Activated T-cell treated with anti-CD3 and anti-CD28 coated beads, Interleukin-2, amount 50 U/mL, for 72 hours (primary cell): ENCODE measurements around the gene PAPOLA. TPM values are rescaled to one million over a fixed set of nuclear protein-coding genes. Genes with fewer than 3 reads are reported as not detected.
A peak's percentile ranks its signal among the peaks of the same experiment; 100 is the strongest.

Experiments used
- ATAC-seq, 2 donors: fragments of 150-1000 bp; cut with Tn5 transposase; replicated peaks in 1 of 2; 2 replicates each; pipeline ENCODE4 v1.10.0; 2021; ENCODE audit warnings: moderate library complexity in 2 of 2, mild to moderate bottlenecking in 1 of 2
- DNase-seq, 2 donors: peaks; one replicate each; pipeline ENCODE4 v3.0.0; 2021 to 2022; ENCODE audit warnings: mixed read lengths in 1 of 2
- H3K27ac Mint-ChIP-seq: one replicate; pipeline ENCODE4 v1.8.0; 2022; ENCODE audit warnings: mild to moderate bottlenecking, moderate library complexity, mixed read lengths
- H3K27me3 Mint-ChIP-seq: one replicate; pipeline ENCODE4 v1.8.0; 2022; ENCODE audit warnings: low read depth, mixed read lengths
- H3K36me3 Mint-ChIP-seq, 2 donors: one replicate each; pipeline ENCODE4 v1.8.0; 2022; ENCODE audit warnings: mixed read lengths in 2 of 2, mild to moderate bottlenecking in 1 of 2; ENCODE audit not compliant: insufficient read depth in 2 of 2
- H3K4me1 Mint-ChIP-seq: one replicate; pipeline ENCODE4 v1.8.0; 2022; ENCODE audit warnings: low read depth, mixed read lengths
- H3K4me3 Mint-ChIP-seq, 2 donors: one replicate each; pipeline ENCODE4 v1.8.0; 2022; ENCODE audit warnings: mild to moderate bottlenecking in 2 of 2, mixed read lengths in 2 of 2, moderate library complexity in 2 of 2
- H3K9me3 Mint-ChIP-seq, 2 donors: one replicate each; pipeline ENCODE4 v1.8.0; 2022; ENCODE audit warnings: mixed read lengths in 2 of 2
- total RNA-seq, 2 donors: library from RNA; stranded (reverse); gene quantifications; one replicate each; pipeline ENCODE4 v1.2.3, GENCODE V29; 2022

The PAPOLA gene
- total RNA-seq, 2 donors from 2014 or later, result 124 to 143 TPM

DNA sequence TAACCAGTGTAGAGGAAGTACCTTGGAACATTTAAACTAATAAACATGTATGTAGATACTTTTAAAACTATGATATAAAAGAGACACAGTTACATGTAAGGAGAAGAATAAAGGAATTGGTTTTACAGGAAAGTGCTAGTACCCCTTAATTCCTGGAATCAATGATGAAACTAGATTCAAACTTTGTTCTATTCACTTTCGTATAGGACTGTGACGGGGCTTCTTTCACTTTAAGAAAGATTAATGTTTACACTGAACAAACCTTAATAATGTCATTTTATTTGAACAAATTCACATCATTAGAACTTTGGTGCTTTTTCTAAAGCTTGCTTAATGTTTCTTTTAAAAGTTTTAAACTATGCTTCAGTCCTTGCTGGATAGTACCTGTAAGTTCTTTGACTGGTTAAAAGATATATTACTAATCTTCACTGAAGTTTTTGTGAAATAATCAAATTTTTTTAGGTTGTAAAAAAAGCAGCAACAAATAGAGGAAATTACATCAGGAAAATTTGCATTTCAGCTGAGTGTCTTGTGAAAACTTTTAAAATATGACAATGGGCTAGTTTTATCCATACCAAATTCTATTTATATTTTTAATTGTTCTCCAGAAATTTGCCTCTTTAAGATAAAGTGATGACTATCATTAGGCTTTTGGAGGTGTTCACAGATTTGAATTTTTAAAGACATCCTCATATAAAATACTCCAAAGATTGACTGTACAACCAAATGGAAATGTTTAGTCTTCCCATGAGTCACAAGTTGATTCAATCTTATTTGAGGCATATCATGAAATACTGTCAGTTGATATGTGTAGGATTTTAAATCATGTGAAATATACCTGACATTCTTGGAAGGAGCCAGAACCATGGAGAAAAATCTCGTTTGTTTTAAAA is 36.2 kb downstream of the PAPOLA start:
- Mint-ChIP-seq H3K27me3 (no peaks in the 10 kb centered on the region), H3K4me3 (peak overlapping the region; percentile 9 to 49), H3K36me3 (peaks cover 0 to 7% of the 10 kb centered on the region in 2 donors)

GRCh38 chr14:96538990-96539317 is 36.8 kb downstream of the PAPOLA start:
- ATAC-seq (no peak), DNase-seq (no peak)
- Mint-ChIP-seq H3K27me3 (no peaks in the 10 kb centered on the region), H3K36me3 (peaks cover 2 to 7% of the 10 kb centered on the region in 2 donors), H3K9me3 (no peaks in the 10 kb centered on the region), H3K27ac (peak overlapping the region; percentile 42), H3K4me1 (peaks cover 15% of the 10 kb centered on the region), H3K4me3 (no peak overlapping the region)

More for the DNA sequence above, 36.2 kb downstream of the PAPOLA start:
- DNase-seq (no peak), ATAC-seq (peak in 1 of 2 donors; percentile 43)
- H3K4me1 Mint-ChIP-seq, result peaks cover 15% of the 10 kb centered on the region
- H3K9me3 Mint-ChIP-seq, result no peaks in the 10 kb centered on the region
- H3K27ac Mint-ChIP-seq, result peak overlapping the region; percentile 96

DNA sequence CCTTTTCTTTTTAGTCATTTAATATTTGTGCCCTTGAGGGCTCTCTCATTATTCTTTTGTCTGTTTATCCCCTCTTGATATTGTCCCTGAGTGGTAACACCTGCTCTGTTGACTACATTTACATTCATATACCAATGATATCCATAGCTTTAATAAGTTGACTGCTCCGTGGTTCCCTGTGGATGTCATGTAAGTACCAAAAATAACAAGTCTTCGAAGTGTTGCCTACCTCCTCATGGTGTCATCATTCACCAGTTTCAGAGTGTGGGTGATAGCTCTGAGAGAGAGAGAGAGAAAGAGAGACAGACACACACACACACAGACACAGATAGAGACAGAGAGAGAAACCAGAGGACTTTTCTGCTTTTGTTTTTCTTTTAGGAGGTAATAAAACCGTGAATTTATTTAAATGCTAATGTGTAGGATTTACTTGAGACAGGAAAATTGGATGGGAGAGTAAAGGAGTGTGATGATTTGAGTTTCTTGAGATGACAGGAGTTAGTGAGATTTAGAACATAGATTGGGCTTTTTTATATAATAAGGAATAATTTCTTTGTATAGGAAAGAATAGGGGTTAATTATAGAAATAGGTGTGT is 52.2 kb downstream of the PAPOLA start:
- no peak for DNase-seq
- H3K4me3 Mint-ChIP-seq, result peak overlapping the region in 1 of 2 donors; percentile 56

DNA sequence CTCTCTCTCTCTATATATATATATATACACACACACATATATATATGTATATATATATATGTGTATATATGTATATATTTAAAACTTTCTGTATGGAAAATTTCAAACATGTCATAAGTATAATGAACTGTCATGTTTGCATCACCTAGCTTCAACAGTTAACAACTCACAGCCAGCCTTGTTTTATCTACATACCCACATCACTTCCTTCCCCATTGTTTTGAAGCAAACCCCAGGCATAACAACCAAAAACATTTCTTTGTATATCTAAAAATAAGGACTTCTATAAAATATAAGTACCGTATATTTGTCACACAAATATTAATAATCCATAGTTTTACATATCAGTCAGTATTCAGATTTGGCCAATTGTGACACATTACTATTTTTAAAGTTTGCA is 57.4 kb downstream of the PAPOLA start:
- H3K36me3 Mint-ChIP-seq, result peaks cover 6 to 34% of the 10 kb centered on the region in 2 donors
- no peak for ATAC-seq
- no peaks in the 10 kb centered on the region for H3K27me3 Mint-ChIP-seq
- H3K27ac Mint-ChIP-seq, result no peak overlapping the region
- peaks cover under 1% of the 10 kb centered on the region for H3K4me1 Mint-ChIP-seq
- H3K9me3 Mint-ChIP-seq, result no peaks in the 10 kb centered on the region
- no peak overlapping the region for H3K4me3 Mint-ChIP-seq
- DNase-seq, result no peak

More for the DNA sequence above, 52.2 kb downstream of the PAPOLA start:
- peak; percentile 36 to 60 for ATAC-seq
- H3K9me3 Mint-ChIP-seq, result no peaks in the 10 kb centered on the region
- H3K27me3 Mint-ChIP-seq, result no peaks in the 10 kb centered on the region
- H3K36me3 Mint-ChIP-seq, result peaks cover 4 to 37% of the 10 kb centered on the region in 2 donors
- H3K27ac Mint-ChIP-seq, result peak overlapping the region; percentile 49
- peaks cover 6% of the 10 kb centered on the region for H3K4me1 Mint-ChIP-seq

DNA sequence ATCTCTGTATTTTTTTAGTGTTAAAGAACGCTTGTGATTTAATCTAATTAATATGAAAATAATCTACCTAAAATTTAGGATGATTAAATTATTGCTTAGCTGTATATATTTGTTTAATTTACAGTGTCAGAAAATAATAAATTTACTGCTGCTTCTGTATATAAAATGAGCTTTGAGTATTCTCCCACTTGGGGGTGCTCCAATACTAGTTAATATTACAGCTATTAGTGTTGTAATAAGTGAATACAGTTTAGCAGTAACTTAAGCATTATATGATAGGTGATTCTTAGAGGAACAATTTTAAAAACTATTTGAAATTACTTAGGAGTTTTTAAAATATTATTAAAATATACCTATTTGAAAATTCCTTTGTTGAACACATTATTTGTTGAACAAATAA is 62.2 kb downstream of the PAPOLA start:
- Mint-ChIP-seq H3K4me1 (no peaks in the 10 kb centered on the region), H3K27me3 (no peaks in the 10 kb centered on the region), H3K27ac (no peak overlapping the region), H3K36me3 (peaks cover 2 to 27% of the 10 kb centered on the region in 2 donors), H3K4me3 (no peak overlapping the region), H3K9me3 (no peaks in the 10 kb centered on the region)
- DNase-seq (no peak), ATAC-seq (no peak)

DNA sequence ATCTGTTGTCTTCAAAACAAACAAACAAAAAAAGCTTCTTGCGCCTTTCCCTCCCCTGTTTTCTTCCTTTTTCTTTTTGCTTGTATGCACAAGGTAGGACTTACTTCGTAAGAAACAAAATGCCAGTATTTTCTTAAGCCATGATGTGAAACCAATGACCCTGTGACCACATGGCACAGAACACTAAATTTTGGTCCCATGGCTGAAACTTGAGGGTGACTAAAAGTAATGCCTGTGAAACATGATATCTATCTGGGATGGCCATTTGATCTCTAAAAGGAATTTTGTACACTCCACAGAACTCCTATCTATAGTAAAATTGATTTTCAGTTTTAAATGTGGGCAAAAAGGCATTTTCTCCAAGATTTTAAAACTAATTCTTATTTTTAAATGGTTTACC is 63.6 kb downstream of the PAPOLA start:
- Mint-ChIP-seq H3K4me1 (no peaks in the 10 kb centered on the region), H3K36me3 (peaks cover 2 to 22% of the 10 kb centered on the region in 2 donors), H3K9me3 (no peaks in the 10 kb centered on the region), H3K27ac (peak overlapping the region; percentile 85), H3K4me3 (no peak overlapping the region), H3K27me3 (no peaks in the 10 kb centered on the region)
- ATAC-seq (no peak), DNase-seq (no peak)

- no peak for ATAC-seq
- Mint-ChIP-seq H3K4me3 (no peak overlapping the region), H3K9me3 (no peaks in the 10 kb centered on the region), H3K27ac (no peak overlapping the region), H3K36me3 (peaks cover 4 to 18% of the 10 kb centered on the region in 2 donors), H3K4me1 (no peaks in the 10 kb centered on the region), H3K27me3 (no peaks in the 10 kb centered on the region)
- DNase-seq, result no peak
Measured at GRCh38 chr14:96567289-96567899, 65.2 kb downstream of the PAPOLA start.

DNA sequence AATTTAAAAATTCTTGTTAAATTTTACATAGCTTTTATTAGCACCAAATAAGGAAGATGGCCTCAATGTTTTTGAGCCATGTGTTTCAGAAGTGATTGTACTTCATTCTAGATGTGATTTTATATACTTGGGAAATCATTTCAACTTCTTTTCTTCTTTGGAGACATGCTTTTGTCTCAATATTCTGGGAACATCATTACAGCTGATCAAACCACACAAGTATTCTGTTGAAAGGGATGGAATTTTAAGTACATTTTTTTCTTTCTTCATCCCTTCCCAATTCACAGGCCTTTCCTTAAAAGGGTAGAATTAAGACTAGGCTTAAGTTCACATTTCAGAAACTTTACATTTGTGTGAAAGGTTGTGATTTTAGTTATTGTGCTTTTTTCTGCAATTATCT is 66.4 kb downstream of the PAPOLA start:
- Mint-ChIP-seq H3K27ac (no peak overlapping the region), H3K4me1 (no peaks in the 10 kb centered on the region), H3K36me3 (peaks cover 2 to 15% of the 10 kb centered on the region in 2 donors), H3K4me3 (no peak overlapping the region), H3K9me3 (no peaks in the 10 kb centered on the region), H3K27me3 (no peaks in the 10 kb centered on the region)
- DNase-seq (no peak), ATAC-seq (no peak)

- H3K9me3 Mint-ChIP-seq, result no peaks in the 10 kb centered on the region
- H3K4me1 Mint-ChIP-seq, result peaks cover 4% of the 10 kb centered on the region
- ATAC-seq, result no peak
Measured at GRCh38 chr14:96571311-96571710, 69.1 kb downstream of the PAPOLA start.

DNA sequence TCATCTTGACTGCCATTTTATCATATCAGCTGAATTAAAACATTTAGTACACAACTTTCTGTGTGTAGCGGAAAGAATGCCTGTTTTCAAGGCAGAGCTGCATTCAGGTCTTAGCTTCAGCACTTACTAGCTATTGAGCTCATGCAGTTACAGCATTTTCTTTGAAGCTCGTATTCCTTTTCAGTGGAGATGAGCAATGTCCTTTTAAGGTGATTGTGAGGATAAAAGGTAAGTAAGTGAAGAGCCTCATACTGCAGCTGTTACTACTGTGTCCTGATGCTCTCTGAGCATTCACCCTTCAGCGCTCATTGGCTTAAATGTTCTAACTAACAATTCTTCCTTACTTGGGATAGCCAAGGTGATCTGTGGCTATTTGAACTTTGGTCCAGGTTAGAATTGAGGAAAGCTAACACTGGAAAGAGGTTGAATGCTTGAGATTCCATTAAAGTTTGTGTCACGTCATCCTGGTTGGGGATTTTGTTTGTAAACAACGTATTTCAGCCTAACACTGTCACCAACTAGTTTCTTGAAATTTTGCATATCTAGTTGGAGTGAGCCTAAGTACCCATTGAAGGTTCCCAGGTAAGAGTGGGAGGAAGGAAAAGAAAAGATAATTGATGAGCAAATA is 71.4 kb downstream of the PAPOLA start:
- H3K4me3 Mint-ChIP-seq, result no peak overlapping the region
- ATAC-seq (no peak), DNase-seq (no peak)
- peaks cover 0 to 2% of the 10 kb centered on the region in 2 donors for H3K36me3 Mint-ChIP-seq
- H3K4me1 Mint-ChIP-seq, result peaks cover 5% of the 10 kb centered on the region
- H3K9me3 Mint-ChIP-seq, result no peaks in the 10 kb centered on the region
- H3K27ac Mint-ChIP-seq, result no peak overlapping the region
- H3K27me3 Mint-ChIP-seq, result no peaks in the 10 kb centered on the region

More at GRCh38 chr14:96571311-96571710, 69.1 kb downstream of the PAPOLA start:
- Mint-ChIP-seq H3K4me3 (no peak overlapping the region), H3K36me3 (peaks cover 2 to 5% of the 10 kb centered on the region in 2 donors), H3K27me3 (no peaks in the 10 kb centered on the region), H3K27ac (peak overlapping the region; percentile 69)
- no peak for DNase-seq

- no peak for DNase-seq
- no peak for ATAC-seq
- Mint-ChIP-seq H3K27me3 (no peaks in the 10 kb centered on the region), H3K36me3 (peaks cover 0 to 2% of the 10 kb centered on the region in 2 donors), H3K4me1 (peaks cover 5% of the 10 kb centered on the region), H3K4me3 (no peak overlapping the region), H3K9me3 (no peaks in the 10 kb centered on the region), H3K27ac (no peak overlapping the region)
Measured at GRCh38 chr14:96574171-96574632, 72.0 kb downstream of the PAPOLA start.

GRCh38 chr14:96574633-96575632 is 72.8 kb downstream of the PAPOLA start:
- H3K27ac Mint-ChIP-seq, result no peak overlapping the region
- no peak overlapping the region for H3K4me3 Mint-ChIP-seq
- H3K4me1 Mint-ChIP-seq, result peaks cover 5% of the 10 kb centered on the region
- no peak for DNase-seq
- H3K36me3 Mint-ChIP-seq, result peaks cover 0 to 2% of the 10 kb centered on the region in 2 donors
- no peaks in the 10 kb centered on the region for H3K9me3 Mint-ChIP-seq
- ATAC-seq, result no peak
- no peaks in the 10 kb centered on the region for H3K27me3 Mint-ChIP-seq
